Neural cell (in vitro differentiated cells): ENCODE data around the gene MFAP2.

Source experiments
- CTCF ChIP-seq: fragments of 450-650 bp; IDR thresholded peaks from 2 replicates; pipeline ENCODE4 v1.5.1; 2014; ENCODE audit warnings: antibody characterized with exemption, mild to moderate bottlenecking, moderate library complexity; ENCODE audit not compliant: poor library complexity, severe bottlenecking
- POLR2AphosphoS5 ChIP-seq: IDR thresholded peaks from 2 replicates; pipeline ENCODE4 v1.6.1; 2012
- RAD21 ChIP-seq: fragments of 450-650 bp; conservative IDR thresholded peaks from 2 replicates; pipeline ENCODE4 v1.6.1; 2014; ENCODE audit warnings: antibody characterized with exemption, mild to moderate bottlenecking, moderate library complexity
- REST ChIP-seq: IDR thresholded peaks from 2 replicates; pipeline ENCODE4 v1.6.1; 2012; ENCODE audit warnings: borderline replicate concordance
- SMC3 ChIP-seq: fragments of 450-650 bp; conservative IDR thresholded peaks from 2 replicates; pipeline ENCODE4 v1.6.1; 2014; ENCODE audit warnings: antibody characterized with exemption, mild to moderate bottlenecking, moderate library complexity; ENCODE audit not compliant: poor library complexity

- TF ChIP-seq RAD21 (no peak), CTCF (no peak), REST (no peak), POLR2AphosphoS5 (no peak), SMC3 (no peak)
Measured at GRCh38 chr1:17012775-17013490, 32.5 kb upstream of the MFAP2 start.
